Fibroblast of lung (primary cell): ENCODE measurements around the gene C20orf202. TPM values are rescaled to one million over a fixed set of nuclear protein-coding genes. Genes with fewer than 3 reads are reported as not detected.

Experiments used
- DNase-seq, 2 donors: peaks; one replicate each; pipeline versions ENCODE4 v3.0.0 to v3.0.0-alpha.2; 2010; ENCODE audit warnings: low read depth in 2 of 2
- H2AFZ ChIP-seq: 2 replicates; pipeline ENCODE4 v1.5.1; 2012; ENCODE audit warnings: low read length, control low read depth, inconsistent platforms
- H3K27ac ChIP-seq: 2 replicates; pipeline ENCODE4 v1.5.1; 2011; ENCODE audit warnings: low read length, control low read depth; ENCODE audit not compliant: insufficient read depth
- H3K27me3 ChIP-seq: 2 replicates; pipeline ENCODE4 v1.5.1; 2011; ENCODE audit warnings: mild to moderate bottlenecking, low read length; ENCODE audit not compliant: control insufficient read depth, insufficient read depth
- H3K36me3 ChIP-seq: 2 replicates; pipeline ENCODE4 v1.5.1; 2011; ENCODE audit warnings: low read length; ENCODE audit not compliant: control insufficient read depth, insufficient read depth
- H3K4me1 ChIP-seq: 2 replicates; pipeline ENCODE4 v1.5.1; 2011; ENCODE audit warnings: low read length; ENCODE audit not compliant: control insufficient read depth, insufficient read depth; ENCODE audit errors: extremely low read depth
- H3K4me2 ChIP-seq: 2 replicates; pipeline ENCODE4 v1.5.1; 2011; ENCODE audit warnings: low read length, control low read depth; ENCODE audit not compliant: insufficient read depth; ENCODE audit errors: extremely low read depth
- H3K4me3 ChIP-seq, 4 experiments: fragments of 200-600 bp in 1 of 4; sonication (generic) in 1 of 4; replicated peaks in 1 of 4; 2 replicates each; pipeline ENCODE4 v1.5.1; 2011 to 2016; ENCODE audit warnings: low read length in 4 of 4, low read depth in 3 of 4, mild to moderate bottlenecking in 3 of 4, control low read depth in 2 of 4, inconsistent platforms in 1 of 4, mixed read lengths in 1 of 4; ENCODE audit not compliant: insufficient read depth in 1 of 4; ENCODE audit errors: control extremely low read depth in 1 of 4
- H3K79me2 ChIP-seq: 2 replicates; pipeline ENCODE4 v1.5.1; 2012; ENCODE audit warnings: mild to moderate bottlenecking, low read length, inconsistent platforms; ENCODE audit not compliant: control insufficient read depth, insufficient read depth
- H3K9ac ChIP-seq: 2 replicates; pipeline ENCODE4 v1.5.1; 2011; ENCODE audit warnings: mild to moderate bottlenecking, low read length, control low read depth; ENCODE audit not compliant: insufficient read depth
- H3K9me3 ChIP-seq: 2 replicates; pipeline ENCODE4 v1.5.1; 2012; ENCODE audit warnings: low read depth, low read length; ENCODE audit not compliant: control insufficient read depth, insufficient read depth
- H4K20me1 ChIP-seq: 2 replicates; pipeline ENCODE4 v1.5.1; 2011; ENCODE audit warnings: low read length; ENCODE audit not compliant: control insufficient read depth, insufficient read depth; ENCODE audit errors: extremely low read depth
- CTCF ChIP-seq, 2 donors: IDR thresholded peaks in 1 of 2; conservative IDR thresholded peaks in 1 of 2; 1 replicate in 1 of 2; 2 replicates in 1 of 2; pipeline ENCODE4 v1.5.1; 2011 to 2012; ENCODE audit warnings: low read length in 2 of 2, control low read depth in 1 of 2, inconsistent platforms in 1 of 2, low read depth in 1 of 2, mild to moderate bottlenecking in 1 of 2
- EZH2 ChIP-seq: IDR thresholded peaks from 2 replicates; pipeline ENCODE4 v1.5.1; 2012; ENCODE audit warnings: low read length, control low read depth, mild to moderate bottlenecking; ENCODE audit errors: missing control alignments
- polyA plus RNA-seq, 2 donors: library from polyadenylated mRNA; depleted of rRNA in 1 of 2; stranded (reverse) in 1 of 2; unstranded in 1 of 2; fragments of >200 nt; gene quantifications; 2 replicates each; pipeline ENCODE4 v1.2.1, GENCODE V29; 2011 to 2012; ENCODE audit warnings: missing spikeins in 1 of 2
- total RNA-seq: library from RNA; depleted of rRNA; stranded (reverse); fragments of >200 nt; gene quantifications from 2 replicates; pipeline ENCODE4 v1.2.1, GENCODE V29; 2014

C20orf202 gene
- total and polyA plus RNA-seq, 2 donors (not counting 1 experiment from before 2014, with no cell fraction given): under 0.01 TPM; not detected in 1

- TF ChIP-seq CTCF (conservative IDR thresholded peaks at IDR 0.05 in 1 of 2, IDR thresholded peaks at IDR 0.05 in 1 of 2; ENCODE audit: low read depth in 1 of 2, low read length in 2 of 2) (no peak), EZH2 (no peak)
- no peak overlapping the region for H2AFZ ChIP-seq
- no peaks in the 10 kb centered on the region for H3K79me2 ChIP-seq
- no peak for DNase-seq
- H3K27ac ChIP-seq: no peak overlapping the region
- H4K20me1 ChIP-seq: no peaks in the 10 kb centered on the region
- peaks cover 25% of the 10 kb centered on the region for H3K27me3 ChIP-seq
- no peaks in the 10 kb centered on the region for H3K36me3 ChIP-seq
- H3K9me3 ChIP-seq: no peaks in the 10 kb centered on the region
- H3K4me1 ChIP-seq: no peaks in the 10 kb centered on the region
- no peak overlapping the region for H3K4me3 ChIP-seq
- no peak overlapping the region for H3K4me2 ChIP-seq
- H3K9ac ChIP-seq: no peak overlapping the region
Measured at GRCh38 chr20:1204113-1204512, 859 bp downstream of the C20orf202 start.

GRCh38 chr20:1204576-1204975 lies 1.3 kb downstream of the C20orf202 start:
- Histone ChIP-seq H3K4me1 (no peaks in the 10 kb centered on the region), H3K4me2 (no peak overlapping the region), H4K20me1 (no peaks in the 10 kb centered on the region), H2AFZ (no peak overlapping the region), H3K36me3 (no peaks in the 10 kb centered on the region), H3K9ac (no peak overlapping the region), H3K79me2 (no peaks in the 10 kb centered on the region), H3K4me3 (no peak overlapping the region), H3K9me3 (no peaks in the 10 kb centered on the region), H3K27me3 (peaks cover 22% of the 10 kb centered on the region), H3K27ac (no peak overlapping the region)
- TF ChIP-seq CTCF (conservative IDR thresholded peaks at IDR 0.05 in 1 of 2, IDR thresholded peaks at IDR 0.05 in 1 of 2; ENCODE audit: low read depth in 1 of 2, low read length in 2 of 2): no peak
- TF ChIP-seq EZH2: no peak
- DNase-seq: no peak

- Histone ChIP-seq H3K27ac (no peak overlapping the region), H3K4me2 (no peak overlapping the region), H3K36me3 (no peaks in the 10 kb centered on the region), H3K27me3 (peaks cover 24% of the 10 kb centered on the region), H4K20me1 (no peaks in the 10 kb centered on the region), H3K4me1 (no peaks in the 10 kb centered on the region), H3K4me3 (no peak overlapping the region), H3K9ac (no peak overlapping the region), H3K79me2 (no peaks in the 10 kb centered on the region), H3K9me3 (no peaks in the 10 kb centered on the region), H2AFZ (no peak overlapping the region)
- TF ChIP-seq EZH2 (no peak), CTCF (conservative IDR thresholded peaks at IDR 0.05 in 1 of 2, IDR thresholded peaks at IDR 0.05 in 1 of 2; ENCODE audit: low read depth in 1 of 2, low read length in 2 of 2) (no peak)
- DNase-seq: no peak
Measured at GRCh38 chr20:1205802-1206201, 2.5 kb downstream of the C20orf202 start.
